Testis (tissue), 2 donors: Measurements from ENCODE around the gene SFXN1.

Source experiments
- CTCF ChIP-seq, 3 experiments: fragments of 450-650 bp in 2 of 3; fragments of 200-600 bp in 1 of 3; sonication (generic) in 1 of 3; IDR thresholded peaks; one replicate each; pipeline ENCODE4 v1.5.1; 2016 to 2019; ENCODE audit warnings: antibody characterized with exemption in 3 of 3, mild to moderate bottlenecking in 2 of 3, moderate library complexity in 1 of 3
- POLR2A ChIP-seq: fragments of 450-650 bp; IDR thresholded peaks from one replicate; pipeline ENCODE4 v1.6.1; 2017; ENCODE audit warnings: antibody characterized with exemption, mild to moderate bottlenecking, moderate library complexity

- TF ChIP-seq CTCF (IDR thresholded peaks at IDR 0.05) = no peak
- TF ChIP-seq POLR2A = no peak
These were observed 943 bp downstream of the SFXN1 start for GRCh38 chr5:175479125-175479881.
